GM23338 (cell line): ENCODE results near the gene HOXB4. TPM values are rescaled to one million over a fixed set of nuclear protein-coding genes. Genes with fewer than 3 reads are reported as not detected.
A peak's percentile ranks its signal among the peaks of the same experiment; 100 is the strongest.

Experiments
- ATAC-seq: fragments of 200-7000 bp; cut with Tn5 transposase; 3 replicates; pipeline ENCODE4 v1.9.1; 2020
- DNase-seq: peaks from one replicate; pipeline ENCODE4 v3.0.0-alpha.2; 2015; ENCODE audit warnings: low spot score
- H2AFZ ChIP-seq: fragments of 200-600 bp; sonication (generic); 2 replicates; pipeline ENCODE4 v1.8.0; 2016; ENCODE audit warnings: antibody characterized with exemption, mild to moderate bottlenecking, moderate library complexity
- H3F3A ChIP-seq: fragments of 200-600 bp; sonication (generic); replicated peaks from 2 replicates; pipeline ENCODE4 v1.8.0; 2017; ENCODE audit warnings: antibody characterized with exemption, mixed run types, low read depth
- H3K27ac ChIP-seq: fragments of 200-600 bp; sonication (generic); 2 replicates; pipeline ENCODE4 v1.6.1; 2016; ENCODE audit warnings: low read depth
- H3K27me3 ChIP-seq: fragments of 200-600 bp; sonication (generic); 2 replicates; pipeline ENCODE4 v1.8.0; 2016; ENCODE audit warnings: mild to moderate bottlenecking, mixed run types, moderate library complexity; ENCODE audit not compliant: insufficient read depth
- H3K36me3 ChIP-seq: fragments of 200-600 bp; sonication (generic); 2 replicates; pipeline ENCODE4 v1.8.0; 2016; ENCODE audit warnings: mild to moderate bottlenecking; ENCODE audit not compliant: insufficient read depth
- H3K4me1 ChIP-seq: fragments of 200-600 bp; sonication (generic); 2 replicates; pipeline ENCODE4 v1.8.0; 2016; ENCODE audit warnings: mild to moderate bottlenecking, moderate library complexity; ENCODE audit not compliant: insufficient read depth
- H3K4me2 ChIP-seq: fragments of 200-600 bp; sonication (generic); 2 replicates; pipeline ENCODE4 v1.7.1; 2017; ENCODE audit warnings: mixed run types
- H3K4me3 ChIP-seq: fragments of 200-600 bp; sonication (generic); 2 replicates; pipeline ENCODE4 v1.6.1; 2016; ENCODE audit warnings: mixed run types
- H3K79me2 ChIP-seq: fragments of 200-600 bp; sonication (generic); replicated peaks from 2 replicates; pipeline ENCODE4 v1.8.0; 2017; ENCODE audit warnings: mild to moderate bottlenecking; ENCODE audit not compliant: insufficient read depth
- H3K9me2 ChIP-seq: fragments of 200-600 bp; sonication (generic); 2 replicates; pipeline ENCODE4 v1.8.0; 2017; ENCODE audit not compliant: insufficient read depth
- H4K20me1 ChIP-seq: fragments of 200-600 bp; sonication (generic); replicated peaks from 2 replicates; pipeline ENCODE4 v1.8.0; 2017; ENCODE audit warnings: mild to moderate bottlenecking; ENCODE audit not compliant: insufficient read depth
- H3K27ac Mint-ChIP-seq: 2 replicates; pipeline ENCODE4 v1.8.0; 2020; ENCODE audit warnings: inconsistent platforms, mild to moderate bottlenecking, moderate library complexity, mixed read lengths
- H3K27me3 Mint-ChIP-seq: 3 replicates; pipeline ENCODE4 v1.8.0; 2022; ENCODE audit warnings: low read depth, mild to moderate bottlenecking, moderate library complexity, mixed read lengths, inconsistent platforms; ENCODE audit not compliant: insufficient read depth, poor library complexity
- H3K36me3 Mint-ChIP-seq: 3 replicates; pipeline ENCODE4 v1.8.0; 2021; ENCODE audit warnings: low read depth, mild to moderate bottlenecking, inconsistent platforms, moderate library complexity, mixed read lengths
- H3K4me1 Mint-ChIP-seq: 3 replicates; pipeline ENCODE4 v1.8.0; 2020; ENCODE audit warnings: mild to moderate bottlenecking, inconsistent platforms, mixed read lengths
- H3K4me3 Mint-ChIP-seq: 3 replicates; pipeline ENCODE4 v1.8.0; 2021; ENCODE audit warnings: moderate library complexity, mild to moderate bottlenecking, inconsistent platforms, mixed read lengths
- H3K9me3 Mint-ChIP-seq: 3 replicates; pipeline ENCODE4 v1.8.0; 2020; ENCODE audit warnings: moderate library complexity, mild to moderate bottlenecking, inconsistent platforms, mixed read lengths
- CREB1 ChIP-seq: fragments of 250-450 bp; sonication (Bioruptor Pico); IDR thresholded peaks from 2 replicates; pipeline ENCODE4 v1.5.0; 2020; ENCODE audit warnings: low read depth, mild to moderate bottlenecking, moderate library complexity
- EZH2 ChIP-seq: fragments of 200-600 bp; sonication (generic); IDR thresholded peaks from one replicate; pipeline ENCODE4 v1.8.0; 2017; ENCODE audit warnings: antibody characterized with exemption, mild to moderate bottlenecking, low read depth; ENCODE audit not compliant: unreplicated experiment
- NANOG ChIP-seq: IDR thresholded peaks from 2 replicates; pipeline ENCODE4 v1.6.1; 2016; ENCODE audit warnings: antibody characterized with exemption, borderline replicate concordance
- STAT1 ChIP-seq: IDR thresholded peaks from one replicate; pipeline ENCODE4 v1.6.1; 2016; ENCODE audit warnings: antibody characterized with exemption; ENCODE audit not compliant: unreplicated experiment
- polyA plus RNA-seq: library from polyadenylated mRNA; unstranded; fragments of >200 nt; fragmentation: Nextera tagmentation; extraction: Ambion mirVana; gene quantifications from 2 replicates; pipeline ENCODE4 v1.2.1, GENCODE V29; 2016
- total RNA-seq: library from RNA; depleted of rRNA; stranded (reverse); fragments of >200 nt; shearing (Covaris generic); gene quantifications from 2 replicates; pipeline ENCODE4 v1.2.3, GENCODE V29; 2014
- TF ChIP-seq, protein P1 (sequence below): IDR thresholded peaks from 2 replicates; pipeline ENCODE4 v1.6.1; 2016; ENCODE audit warnings: antibody characterized with exemption
- TF ChIP-seq, protein P2 (sequence below): IDR thresholded peaks from one replicate; pipeline ENCODE4 v1.6.1; 2018; ENCODE audit warnings: antibody characterized with exemption; ENCODE audit not compliant: unreplicated experiment

Gene HOXB4
- total and polyA plus RNA-seq, 2 experiments from 2014 or later: not detected

DNA sequence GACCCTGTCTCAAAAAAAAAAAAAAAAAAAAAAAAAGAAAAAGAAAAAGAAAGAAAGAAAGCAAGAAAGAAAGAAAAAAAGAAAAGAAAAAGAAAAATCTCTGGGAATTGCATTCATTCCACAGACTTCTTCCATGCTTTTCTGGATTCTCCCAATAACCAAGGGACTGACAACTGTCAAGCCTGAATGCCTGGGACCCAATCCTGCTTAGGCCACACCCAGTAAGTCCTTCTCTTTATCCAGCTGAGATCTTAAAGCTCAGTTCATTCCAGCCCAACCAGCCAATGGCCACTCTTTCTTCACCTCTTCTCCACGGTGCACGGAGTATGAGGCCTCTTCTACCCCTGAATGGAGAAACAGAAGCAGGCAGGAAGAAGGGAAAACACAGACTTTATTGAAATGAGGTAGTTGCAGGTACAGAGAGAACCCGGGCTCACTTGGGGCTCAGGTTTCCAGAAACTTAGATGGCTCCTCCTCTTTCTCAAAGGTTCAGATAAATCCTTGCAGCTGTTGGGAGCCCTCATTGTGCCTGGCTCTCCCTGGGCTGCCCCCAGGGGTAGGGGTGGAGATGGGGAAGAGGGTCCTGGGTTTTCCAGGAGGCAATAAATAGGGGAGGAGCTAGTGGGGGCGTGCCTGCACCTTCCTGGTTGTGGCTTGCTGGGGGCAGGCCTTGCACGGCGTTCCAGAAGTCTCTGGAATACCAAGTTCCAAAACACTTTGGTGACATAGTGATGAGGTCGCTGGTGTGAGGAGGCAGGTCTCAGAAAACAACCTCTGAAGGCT lies 49.8 kb downstream of the HOXB4 start:
- H3K9me3 Mint-ChIP-seq: no peaks in the 10 kb centered on the region; the same call in 2 of the 3 replicates
- ATAC-seq (0 out of 3 replicates have a peak, but pooled peaks have one; percentile 2), DNase-seq (peak; percentile 81)
- Histone ChIP-seq H4K20me1 (peaks cover 9% of the 10 kb centered on the region; the same call in 1 of the 2 replicates), H3K4me2 (peak overlapping the region; percentile 66), H3K4me3 (no peak overlapping the region; the same call in 1 of the 2 replicates), H2AFZ (no peak overlapping the region), H3F3A (peaks cover 35% of the 10 kb centered on the region), H3K79me2 (no peaks in the 10 kb centered on the region), H3K27ac (no peak overlapping the region), H3K4me1 (peaks cover 65% of the 10 kb centered on the region), H3K36me3 (no peaks in the 10 kb centered on the region), H3K9me2 (no peaks in the 10 kb centered on the region), H3K27me3 (peaks cover 100% of the 10 kb centered on the region)
- H3K4me1 Mint-ChIP-seq: peaks cover 62% of the 10 kb centered on the region
- peak overlapping the region; percentile 40; the same call in 2 of the 3 replicates for H3K4me3 Mint-ChIP-seq
- H3K27ac Mint-ChIP-seq: no peak overlapping the region
- peaks cover 100% of the 10 kb centered on the region for H3K27me3 Mint-ChIP-seq
- TF ChIP-seq EZH2 (peak; percentile 49), NANOG (no peak), STAT1 (no peak)
- TF ChIP-seq, protein P1, sequence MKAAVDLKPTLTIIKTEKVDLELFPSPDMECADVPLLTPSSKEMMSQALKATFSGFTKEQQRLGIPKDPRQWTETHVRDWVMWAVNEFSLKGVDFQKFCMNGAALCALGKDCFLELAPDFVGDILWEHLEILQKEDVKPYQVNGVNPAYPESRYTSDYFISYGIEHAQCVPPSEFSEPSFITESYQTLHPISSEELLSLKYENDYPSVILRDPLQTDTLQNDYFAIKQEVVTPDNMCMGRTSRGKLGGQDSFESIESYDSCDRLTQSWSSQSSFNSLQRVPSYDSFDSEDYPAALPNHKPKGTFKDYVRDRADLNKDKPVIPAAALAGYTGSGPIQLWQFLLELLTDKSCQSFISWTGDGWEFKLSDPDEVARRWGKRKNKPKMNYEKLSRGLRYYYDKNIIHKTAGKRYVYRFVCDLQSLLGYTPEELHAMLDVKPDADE: no peak
- TF ChIP-seq, protein P2, sequence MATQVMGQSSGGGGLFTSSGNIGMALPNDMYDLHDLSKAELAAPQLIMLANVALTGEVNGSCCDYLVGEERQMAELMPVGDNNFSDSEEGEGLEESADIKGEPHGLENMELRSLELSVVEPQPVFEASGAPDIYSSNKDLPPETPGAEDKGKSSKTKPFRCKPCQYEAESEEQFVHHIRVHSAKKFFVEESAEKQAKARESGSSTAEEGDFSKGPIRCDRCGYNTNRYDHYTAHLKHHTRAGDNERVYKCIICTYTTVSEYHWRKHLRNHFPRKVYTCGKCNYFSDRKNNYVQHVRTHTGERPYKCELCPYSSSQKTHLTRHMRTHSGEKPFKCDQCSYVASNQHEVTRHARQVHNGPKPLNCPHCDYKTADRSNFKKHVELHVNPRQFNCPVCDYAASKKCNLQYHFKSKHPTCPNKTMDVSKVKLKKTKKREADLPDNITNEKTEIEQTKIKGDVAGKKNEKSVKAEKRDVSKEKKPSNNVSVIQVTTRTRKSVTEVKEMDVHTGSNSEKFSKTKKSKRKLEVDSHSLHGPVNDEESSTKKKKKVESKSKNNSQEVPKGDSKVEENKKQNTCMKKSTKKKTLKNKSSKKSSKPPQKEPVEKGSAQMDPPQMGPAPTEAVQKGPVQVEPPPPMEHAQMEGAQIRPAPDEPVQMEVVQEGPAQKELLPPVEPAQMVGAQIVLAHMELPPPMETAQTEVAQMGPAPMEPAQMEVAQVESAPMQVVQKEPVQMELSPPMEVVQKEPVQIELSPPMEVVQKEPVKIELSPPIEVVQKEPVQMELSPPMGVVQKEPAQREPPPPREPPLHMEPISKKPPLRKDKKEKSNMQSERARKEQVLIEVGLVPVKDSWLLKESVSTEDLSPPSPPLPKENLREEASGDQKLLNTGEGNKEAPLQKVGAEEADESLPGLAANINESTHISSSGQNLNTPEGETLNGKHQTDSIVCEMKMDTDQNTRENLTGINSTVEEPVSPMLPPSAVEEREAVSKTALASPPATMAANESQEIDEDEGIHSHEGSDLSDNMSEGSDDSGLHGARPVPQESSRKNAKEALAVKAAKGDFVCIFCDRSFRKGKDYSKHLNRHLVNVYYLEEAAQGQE: no peak
- H3K36me3 Mint-ChIP-seq: no peaks in the 10 kb centered on the region

DNA sequence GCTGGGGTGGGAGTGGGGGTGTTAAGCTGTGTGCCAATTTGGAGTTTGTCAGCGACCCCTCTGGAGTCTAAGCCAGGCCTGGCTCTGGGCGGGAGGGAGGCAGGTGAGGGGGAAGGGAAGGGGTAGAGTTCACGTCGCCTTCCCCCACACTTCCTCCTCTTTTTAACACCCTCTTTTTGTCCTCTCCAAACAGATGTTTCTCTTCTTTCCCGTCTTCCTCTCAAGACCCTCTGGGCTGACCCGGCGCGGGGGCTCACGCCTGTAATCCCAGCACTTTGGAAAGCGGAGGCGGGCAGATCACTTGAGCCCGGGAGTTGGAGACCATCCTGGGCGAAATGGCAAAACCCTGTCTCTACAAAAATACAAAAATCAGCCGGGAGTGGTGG lies 50.6 kb downstream of the HOXB4 start:
- H3K27me3 ChIP-seq: peaks cover 100% of the 10 kb centered on the region
- peaks cover 43% of the 10 kb centered on the region for H3F3A ChIP-seq
- H4K20me1 ChIP-seq: peaks cover 11% of the 10 kb centered on the region; the same call in 1 of the 2 replicates
- Mint-ChIP-seq H3K4me3 (peak overlapping the region; percentile 67), H3K9me3 (no peaks in the 10 kb centered on the region; the same call in 2 of the 3 replicates), H3K36me3 (no peaks in the 10 kb centered on the region), H3K27me3 (peaks cover 100% of the 10 kb centered on the region), H3K4me1 (peaks cover 57% of the 10 kb centered on the region), H3K27ac (no peak overlapping the region)
- no peaks in the 10 kb centered on the region for H3K9me2 ChIP-seq
- DNase-seq: peak; percentile 57
- ATAC-seq: peak; percentile 12
- no peak overlapping the region for H3K27ac ChIP-seq
- peaks cover 72% of the 10 kb centered on the region for H3K4me1 ChIP-seq
- H3K4me2 ChIP-seq: peak overlapping the region; percentile 85
- H2AFZ ChIP-seq: peak overlapping the region; percentile 96
- TF ChIP-seq EZH2 (peak; percentile 66), CREB1 (CRISPR knock-in tag) (no peak)
- no peaks in the 10 kb centered on the region for H3K79me2 ChIP-seq
- H3K36me3 ChIP-seq: no peaks in the 10 kb centered on the region
- peak overlapping the region; percentile 61 for H3K4me3 ChIP-seq
